Heart left ventricle (tissue), 13 donors: Measurements from ENCODE around the gene ADARB1.

Experiments used
- POLR2A ChIP-seq, 2 donors: fragments of 450-650 bp; IDR thresholded peaks; one replicate each; pipeline ENCODE4 v1.6.1; 2017; ENCODE audit warnings: antibody characterized with exemption in 2 of 2, mild to moderate bottlenecking in 2 of 2, moderate library complexity in 2 of 2
- TF ChIP-seq, protein P1 (sequence below), 12 donors: fragments of 200-600 bp; sonication (generic) in 4 of 12; IDR thresholded peaks; one replicate each; pipeline versions ENCODE4 v1.5.0 to v1.8.0; 2018 to 2022; ENCODE audit warnings: antibody characterized with exemption in 12 of 12, mild to moderate bottlenecking in 5 of 12
- donor health status: ischemic (EF 13 %, LVEDD 7.1; RV severe dilation, severe dysfunction).
- donor health status: DM: no; HTN: yes; CAD: no.
- donor health status: DM: no; HTN: no; CAD: no.
- donor health status: ischemic (EF 25% LVEDD 6.9; RV normal size, moderate dysfunction).
- donor health status: ischemic (EF 25% LVEDD 5.7; RV mildly dilated, moderate dysfunction).
- donor health status: ischemic (EF 35%, LVEDD 5.7; RV mildly dilated, moderate dysfunction).
- donor health status: nonischemic (EF 11% LVEDD 7.7; RV severe dilation, severe dysfunction).
- donor health status: DM: yes; HTN: yes; CAD: no.
- donor health status: PGD.
- donor health status: ischemic (EF 29% LVEDD 5.4; RV normal size, mild dysfunction).
- donor health status: nonischemic (EF 23%, LVEDD 6.1; RV moderate dilation, normal function).

DNA sequence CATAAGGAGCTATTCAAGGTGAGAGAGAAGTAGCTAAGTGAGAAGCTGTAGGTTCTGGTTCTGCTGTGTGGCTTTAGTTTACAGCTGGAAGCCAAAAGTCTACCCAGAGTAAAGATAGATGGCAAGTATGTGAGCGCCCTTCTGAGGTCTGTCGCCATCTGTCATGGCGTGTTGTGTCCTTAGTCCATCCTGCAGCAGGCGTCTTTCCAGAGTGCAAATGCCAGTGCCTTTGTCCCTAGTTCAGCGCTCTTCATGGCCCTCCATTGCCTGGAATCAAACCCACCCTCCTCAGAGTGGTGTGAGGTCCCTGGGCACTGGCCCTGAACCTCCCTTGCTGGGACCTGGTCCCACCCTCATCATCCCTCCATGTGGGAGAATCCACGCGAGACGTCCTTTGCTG, 96.6 kb downstream of the ADARB1 start:
- TF ChIP-seq, protein P1, sequence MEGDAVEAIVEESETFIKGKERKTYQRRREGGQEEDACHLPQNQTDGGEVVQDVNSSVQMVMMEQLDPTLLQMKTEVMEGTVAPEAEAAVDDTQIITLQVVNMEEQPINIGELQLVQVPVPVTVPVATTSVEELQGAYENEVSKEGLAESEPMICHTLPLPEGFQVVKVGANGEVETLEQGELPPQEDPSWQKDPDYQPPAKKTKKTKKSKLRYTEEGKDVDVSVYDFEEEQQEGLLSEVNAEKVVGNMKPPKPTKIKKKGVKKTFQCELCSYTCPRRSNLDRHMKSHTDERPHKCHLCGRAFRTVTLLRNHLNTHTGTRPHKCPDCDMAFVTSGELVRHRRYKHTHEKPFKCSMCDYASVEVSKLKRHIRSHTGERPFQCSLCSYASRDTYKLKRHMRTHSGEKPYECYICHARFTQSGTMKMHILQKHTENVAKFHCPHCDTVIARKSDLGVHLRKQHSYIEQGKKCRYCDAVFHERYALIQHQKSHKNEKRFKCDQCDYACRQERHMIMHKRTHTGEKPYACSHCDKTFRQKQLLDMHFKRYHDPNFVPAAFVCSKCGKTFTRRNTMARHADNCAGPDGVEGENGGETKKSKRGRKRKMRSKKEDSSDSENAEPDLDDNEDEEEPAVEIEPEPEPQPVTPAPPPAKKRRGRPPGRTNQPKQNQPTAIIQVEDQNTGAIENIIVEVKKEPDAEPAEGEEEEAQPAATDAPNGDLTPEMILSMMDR (IDR thresholded peaks at IDR 0.05) = no peak
- no peak for TF ChIP-seq POLR2A (IDR thresholded peaks at IDR 0.05)
